Measurements from ENCODE around the gene TMEM179. TPM values are rescaled to one million over a fixed set of nuclear protein-coding genes. Genes with fewer than 3 reads are reported as not detected.

The TMEM179 gene
- total and polyA plus RNA-seq, 2 of the 13 experiments (the other 11 are each of a cell fraction or from before 2014, with no cell fraction given), result not detected

DNA sequence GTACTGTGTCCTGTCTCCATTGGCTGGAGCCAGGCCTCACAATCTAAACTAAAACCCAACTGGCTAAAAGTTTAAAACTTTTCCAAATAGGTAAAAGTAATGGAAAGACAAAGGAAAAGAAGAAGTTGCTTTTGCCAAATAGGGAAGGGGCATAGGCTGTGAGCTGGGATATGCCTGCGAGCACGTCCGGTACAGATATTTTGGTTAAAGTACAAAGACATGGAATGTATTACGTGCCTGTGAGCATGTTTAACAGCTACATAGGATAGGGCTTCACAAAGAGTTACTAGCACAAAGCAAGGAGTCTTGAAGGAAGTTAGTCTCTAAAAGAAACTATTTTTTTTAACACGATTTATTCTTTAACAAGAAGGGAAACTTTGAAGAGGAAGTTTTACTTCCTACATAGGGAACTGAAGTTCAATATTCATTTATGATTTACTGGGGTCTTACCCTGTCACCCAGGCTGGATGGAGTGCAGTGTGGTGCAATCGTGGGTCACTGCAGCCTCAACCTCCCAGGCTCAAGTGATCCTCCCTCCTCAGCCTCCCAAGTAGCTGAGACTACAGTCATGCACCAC is 43.0 kb upstream of the TMEM179 start (continued):
- no peak for TF ChIP-seq BORCS8-MEF2B (CRISPR knock-in tag; IDR thresholded peaks at IDR 0.05)
- TF ChIP-seq, protein P1, sequence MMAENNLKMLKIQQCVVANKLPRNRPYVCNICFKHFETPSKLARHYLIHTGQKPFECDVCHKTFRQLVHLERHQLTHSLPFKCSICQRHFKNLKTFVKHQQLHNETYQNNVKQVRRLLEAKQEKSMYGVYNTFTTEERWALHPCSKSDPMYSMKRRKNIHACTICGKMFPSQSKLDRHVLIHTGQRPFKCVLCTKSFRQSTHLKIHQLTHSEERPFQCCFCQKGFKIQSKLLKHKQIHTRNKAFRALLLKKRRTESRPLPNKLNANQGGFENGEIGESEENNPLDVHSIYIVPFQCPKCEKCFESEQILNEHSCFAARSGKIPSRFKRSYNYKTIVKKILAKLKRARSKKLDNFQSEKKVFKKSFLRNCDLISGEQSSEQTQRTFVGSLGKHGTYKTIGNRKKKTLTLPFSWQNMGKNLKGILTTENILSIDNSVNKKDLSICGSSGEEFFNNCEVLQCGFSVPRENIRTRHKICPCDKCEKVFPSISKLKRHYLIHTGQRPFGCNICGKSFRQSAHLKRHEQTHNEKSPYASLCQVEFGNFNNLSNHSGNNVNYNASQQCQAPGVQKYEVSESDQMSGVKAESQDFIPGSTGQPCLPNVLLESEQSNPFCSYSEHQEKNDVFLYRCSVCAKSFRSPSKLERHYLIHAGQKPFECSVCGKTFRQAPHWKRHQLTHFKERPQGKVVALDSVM (CRISPR knock-in tag; IDR thresholded peaks at IDR 0.05), result peak; percentile 83
- TF ChIP-seq ELF3 (CRISPR knock-in tag; IDR thresholded peaks at IDR 0.05), result 0 out of 2 replicates have a peak, but pooled peaks have one; percentile 44
- TF ChIP-seq NFKB2 (CRISPR knock-in tag; IDR thresholded peaks at IDR 0.05; ENCODE audit: borderline replicate concordance), result no peak
- no peak for TF ChIP-seq ZNF564 (CRISPR knock-in tag; IDR thresholded peaks at IDR 0.05)
- no peak for TF ChIP-seq SRF (IDR thresholded peaks at IDR 0.05; ENCODE audit: low read depth, low read length)
- TF ChIP-seq, protein P2, sequence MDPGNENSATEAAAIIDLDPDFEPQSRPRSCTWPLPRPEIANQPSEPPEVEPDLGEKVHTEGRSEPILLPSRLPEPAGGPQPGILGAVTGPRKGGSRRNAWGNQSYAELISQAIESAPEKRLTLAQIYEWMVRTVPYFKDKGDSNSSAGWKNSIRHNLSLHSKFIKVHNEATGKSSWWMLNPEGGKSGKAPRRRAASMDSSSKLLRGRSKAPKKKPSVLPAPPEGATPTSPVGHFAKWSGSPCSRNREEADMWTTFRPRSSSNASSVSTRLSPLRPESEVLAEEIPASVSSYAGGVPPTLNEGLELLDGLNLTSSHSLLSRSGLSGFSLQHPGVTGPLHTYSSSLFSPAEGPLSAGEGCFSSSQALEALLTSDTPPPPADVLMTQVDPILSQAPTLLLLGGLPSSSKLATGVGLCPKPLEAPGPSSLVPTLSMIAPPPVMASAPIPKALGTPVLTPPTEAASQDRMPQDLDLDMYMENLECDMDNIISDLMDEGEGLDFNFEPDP (CRISPR knock-in tag; conservative IDR thresholded peaks at IDR 0.05), result no peak

DNA sequence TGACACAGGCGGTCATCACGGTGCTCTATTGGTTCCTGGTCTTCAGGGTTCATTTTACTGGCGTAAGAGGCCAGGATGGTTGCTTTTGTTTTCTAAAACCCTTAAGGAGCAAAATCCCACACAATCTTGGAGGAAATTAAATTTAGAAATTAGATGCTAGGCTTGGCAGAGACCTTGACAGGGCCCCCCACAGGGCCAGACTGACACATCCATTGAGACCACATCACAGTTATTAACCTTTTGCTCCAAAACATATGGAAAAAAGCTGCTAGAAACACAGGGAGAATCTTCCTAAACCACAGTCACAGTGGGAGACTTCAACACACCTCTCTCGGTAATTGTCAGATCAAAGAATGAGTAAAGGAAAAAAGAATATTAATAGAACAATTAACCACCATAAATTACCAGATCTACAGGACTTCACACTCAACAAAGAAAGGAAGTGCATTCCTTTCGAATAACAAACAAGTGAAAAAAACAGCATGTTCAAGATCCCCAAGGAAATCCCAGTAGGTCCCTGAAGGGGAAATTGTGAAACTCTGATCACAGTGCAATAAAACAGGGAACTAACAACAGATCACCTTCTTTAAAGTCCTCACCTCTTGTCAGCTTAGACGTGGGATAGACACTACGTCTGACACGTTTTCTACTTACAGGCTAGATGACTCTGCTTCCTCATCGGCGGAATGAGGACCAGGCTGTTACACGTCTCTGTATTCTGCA is 40.2 kb upstream of the TMEM179 start:
- no peak overlapping the region for H3K4me3 ChIP-seq (replicated peaks in 1 of 3; ENCODE audit: insufficient read depth in 1 of 3, low read depth in 2 of 3, low read length in 3 of 3)
- H4K20me1 ChIP-seq (ENCODE audit: insufficient read depth, low read length), result no peaks in the 10 kb centered on the region
- H3K79me2 ChIP-seq (ENCODE audit: insufficient read depth, low read length), result no peaks in the 10 kb centered on the region
- WGBS (ENCODE audit: low lambda C conversion rate), result 29% methylated on average over 11 of the region's 11 CpGs
- no peaks in the 10 kb centered on the region for H3K36me3 ChIP-seq (replicated peaks in 1 of 2; ENCODE audit: control insufficient read depth in 1 of 2, insufficient read depth in 2 of 2, low read length in 2 of 2)
- H3K9me3 ChIP-seq (ENCODE audit: low read length), result no peaks in the 10 kb centered on the region
- POLR2A ChIA-PET, result no interaction called here
- intact Hi-C loops (cut with micrococcal nuclease; ENCODE audit: unreplicated experiment), result no loop called here
- peaks cover 46% of the 10 kb centered on the region for H3K4me1 ChIP-seq (ENCODE audit: insufficient read depth, low read length)
- FAIRE-seq (no peak), DNase-seq (ENCODE audit: low spot score) (no peak), ATAC-seq (no peak)
- H2AFZ ChIP-seq (ENCODE audit: low read length), result no peak overlapping the region
- in situ Hi-C loops (cut with HindIII; ENCODE audit: extremely low pct_ligation_motif_present, low pct_unique_long_range_greater_than_20kb), result loop anchor here (5.0 kb wide), 1 partner anchor 508 kb away; the partner anchor contains the start of gene KIF26A
- CTCF ChIA-PET (ENCODE audit: low intra/inter-chr PET ratio, low total read pairs), result no interaction called here
- TF ChIP-seq, protein P3, sequence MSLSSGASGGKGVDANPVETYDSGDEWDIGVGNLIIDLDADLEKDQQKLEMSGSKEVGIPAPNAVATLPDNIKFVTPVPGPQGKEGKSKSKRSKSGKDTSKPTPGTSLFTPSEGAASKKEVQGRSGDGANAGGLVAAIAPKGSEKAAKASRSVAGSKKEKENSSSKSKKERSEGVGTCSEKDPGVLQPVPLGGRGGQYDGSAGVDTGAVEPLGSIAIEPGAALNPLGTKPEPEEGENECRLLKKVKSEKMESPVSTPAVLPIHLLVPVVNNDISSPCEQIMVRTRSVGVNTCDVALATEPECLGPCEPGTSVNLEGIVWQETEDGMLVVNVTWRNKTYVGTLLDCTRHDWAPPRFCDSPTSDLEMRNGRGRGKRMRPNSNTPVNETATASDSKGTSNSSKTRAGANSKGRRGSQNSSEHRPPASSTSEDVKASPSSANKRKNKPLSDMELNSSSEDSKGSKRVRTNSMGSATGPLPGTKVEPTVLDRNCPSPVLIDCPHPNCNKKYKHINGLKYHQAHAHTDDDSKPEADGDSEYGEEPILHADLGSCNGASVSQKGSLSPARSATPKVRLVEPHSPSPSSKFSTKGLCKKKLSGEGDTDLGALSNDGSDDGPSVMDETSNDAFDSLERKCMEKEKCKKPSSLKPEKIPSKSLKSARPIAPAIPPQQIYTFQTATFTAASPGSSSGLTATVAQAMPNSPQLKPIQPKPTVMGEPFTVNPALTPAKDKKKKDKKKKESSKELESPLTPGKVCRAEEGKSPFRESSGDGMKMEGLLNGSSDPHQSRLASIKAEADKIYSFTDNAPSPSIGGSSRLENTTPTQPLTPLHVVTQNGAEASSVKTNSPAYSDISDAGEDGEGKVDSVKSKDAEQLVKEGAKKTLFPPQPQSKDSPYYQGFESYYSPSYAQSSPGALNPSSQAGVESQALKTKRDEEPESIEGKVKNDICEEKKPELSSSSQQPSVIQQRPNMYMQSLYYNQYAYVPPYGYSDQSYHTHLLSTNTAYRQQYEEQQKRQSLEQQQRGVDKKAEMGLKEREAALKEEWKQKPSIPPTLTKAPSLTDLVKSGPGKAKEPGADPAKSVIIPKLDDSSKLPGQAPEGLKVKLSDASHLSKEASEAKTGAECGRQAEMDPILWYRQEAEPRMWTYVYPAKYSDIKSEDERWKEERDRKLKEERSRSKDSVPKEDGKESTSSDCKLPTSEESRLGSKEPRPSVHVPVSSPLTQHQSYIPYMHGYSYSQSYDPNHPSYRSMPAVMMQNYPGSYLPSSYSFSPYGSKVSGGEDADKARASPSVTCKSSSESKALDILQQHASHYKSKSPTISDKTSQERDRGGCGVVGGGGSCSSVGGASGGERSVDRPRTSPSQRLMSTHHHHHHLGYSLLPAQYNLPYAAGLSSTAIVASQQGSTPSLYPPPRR (CRISPR knock-in tag; IDR thresholded peaks at IDR 0.05; ENCODE audit: borderline replicate concordance), result no peak
- TF ChIP-seq HNRNPH1 (optimal IDR thresholded peaks at IDR 0.05; ENCODE audit: low read depth, low read length) (no peak), THAP11 (CRISPR knock-in tag; IDR thresholded peaks at IDR 0.05) (no peak)
- no peak overlapping the region for H3K4me2 ChIP-seq (ENCODE audit: low read depth, low read length)
- BruUV-seq (replicated peaks), result no TSS peak
- no peak overlapping the region for H3K9ac ChIP-seq (ENCODE audit: insufficient read depth, low read depth, low read length)
- H3K27me3 ChIP-seq (ENCODE audit: control insufficient read depth in 1 of 2, insufficient read depth in 2 of 2, low read length in 2 of 2), result peaks cover 8 to 51% of the 10 kb centered on the region in 2 experiments; a peak in 4 of 5 replicates
- H3K27ac ChIP-seq (ENCODE audit: extremely low read length, insufficient read depth, low read length), result no peak overlapping the region

Measured in HepG2 (cell line).